Neutrophil (primary cell): ENCODE data around the gene SPATA16.
"Not testable (repeated sequence)": the region's sequence is repeated elsewhere in the genome, so short reads cannot be mapped to it uniquely, and the experiment has no call there.

Experiments
- H3K27ac ChIP-seq: fragments of 200-600 bp; sonication (generic); 2 replicates; pipeline ENCODE4 v1.5.1; 2016; ENCODE audit warnings: mild to moderate bottlenecking, moderate library complexity
- H3K27me3 ChIP-seq: fragments of 200-600 bp; sonication (generic); 2 replicates; pipeline ENCODE4 v1.6.0; 2016; ENCODE audit warnings: mild to moderate bottlenecking
- H3K36me3 ChIP-seq: fragments of 200-600 bp; sonication (generic); 2 replicates; pipeline ENCODE4 v1.5.1; 2017
- H3K4me1 ChIP-seq, 2 experiments: fragments of 200-600 bp in 1 of 2; sonication (generic) in 1 of 2; 1 replicate in 1 of 2; 2 replicates in 1 of 2; pipeline versions ENCODE4 v1.5.1 to v1.6.1; 2013 to 2016; ENCODE audit warnings: low read depth in 1 of 2, low read length in 1 of 2, mild to moderate bottlenecking in 1 of 2, moderate library complexity in 1 of 2; ENCODE audit not compliant: control insufficient read depth in 1 of 2, insufficient read depth in 1 of 2
- H3K4me3 ChIP-seq, 2 experiments: fragments of 200-600 bp in 1 of 2; sonication (generic) in 1 of 2; 1 replicate in 1 of 2; 2 replicates in 1 of 2; pipeline ENCODE4 v1.5.1; 2013 to 2016; ENCODE audit warnings: low read depth in 1 of 2, low read length in 1 of 2, mild to moderate bottlenecking in 1 of 2, moderate library complexity in 1 of 2
- H3K9me3 ChIP-seq: fragments of 200-600 bp; sonication (generic); 2 replicates; pipeline ENCODE4 v1.5.1; 2016
- CTCF ChIP-seq: fragments of 200-600 bp; sonication (generic); IDR thresholded peaks from 2 replicates; pipeline ENCODE4 v1.5.1; 2016; ENCODE audit warnings: antibody characterized with exemption

SPATA16 gene

GRCh38 chr3:172869368-172869771 lies 271.7 kb downstream of the SPATA16 start:
- no peak for TF ChIP-seq CTCF
- no peak overlapping the region for H3K4me3 ChIP-seq
- no peak overlapping the region for H3K27ac ChIP-seq
- no peaks in the 10 kb centered on the region for H3K36me3 ChIP-seq
- no peaks in the 10 kb centered on the region for H3K4me1 ChIP-seq
- no peaks in the 10 kb centered on the region for H3K9me3 ChIP-seq
- H3K27me3 ChIP-seq: no peaks in the 10 kb centered on the region

- Histone ChIP-seq H3K36me3 (no peaks in the 10 kb centered on the region), H3K4me3 (no peak overlapping the region), H3K27me3 (no peaks in the 10 kb centered on the region), H3K4me1 (no peaks in the 10 kb centered on the region), H3K27ac (no peak overlapping the region), H3K9me3 (no peaks in the 10 kb centered on the region)
- no peak for TF ChIP-seq CTCF
Observed at GRCh38 chr3:172868582-172869200, 272.3 kb downstream of the SPATA16 start.

GRCh38 chr3:172866726-172867350 lies 274.2 kb downstream of the SPATA16 start:
- H3K27ac ChIP-seq, H3K9me3 ChIP-seq, H3K27me3 ChIP-seq, H3K4me1 ChIP-seq, H3K36me3 ChIP-seq, H3K4me3 ChIP-seq: not testable (repeated sequence)

- H3K27me3 ChIP-seq: no peaks in the 10 kb centered on the region
- no peak overlapping the region for H3K4me3 ChIP-seq
- no peak for TF ChIP-seq CTCF
- peaks cover 0 to under 1% of the 10 kb centered on the region in 2 experiments for H3K4me1 ChIP-seq
- H3K36me3 ChIP-seq: no peaks in the 10 kb centered on the region
- H3K27ac ChIP-seq: no peak overlapping the region
- no peaks in the 10 kb centered on the region for H3K9me3 ChIP-seq
Observed at GRCh38 chr3:172859041-172859440, 282.0 kb downstream of the SPATA16 start.

GRCh38 chr3:172856795-172857742 lies 284.0 kb downstream of the SPATA16 start:
- Histone ChIP-seq H3K4me1 (peaks cover 0 to 5% of the 10 kb centered on the region in 2 experiments), H3K27ac (no peak overlapping the region), H3K4me3 (no peak overlapping the region), H3K9me3 (no peaks in the 10 kb centered on the region), H3K27me3 (no peaks in the 10 kb centered on the region), H3K36me3 (no peaks in the 10 kb centered on the region)
- no peak for TF ChIP-seq CTCF
